Activated T-helper 9 cell treated with anti-CD3 and anti-CD28 coated beads, Interleukin-2, amount 50 U/mL, for 16 hours (primary cell): ENCODE measurements around the gene TIMP1.

Experiments
- DNase-seq: peaks from one replicate; pipeline ENCODE4 v3.0.0-alpha.2; 2020; ENCODE audit warnings: low read depth

TIMP1 gene

DNA sequence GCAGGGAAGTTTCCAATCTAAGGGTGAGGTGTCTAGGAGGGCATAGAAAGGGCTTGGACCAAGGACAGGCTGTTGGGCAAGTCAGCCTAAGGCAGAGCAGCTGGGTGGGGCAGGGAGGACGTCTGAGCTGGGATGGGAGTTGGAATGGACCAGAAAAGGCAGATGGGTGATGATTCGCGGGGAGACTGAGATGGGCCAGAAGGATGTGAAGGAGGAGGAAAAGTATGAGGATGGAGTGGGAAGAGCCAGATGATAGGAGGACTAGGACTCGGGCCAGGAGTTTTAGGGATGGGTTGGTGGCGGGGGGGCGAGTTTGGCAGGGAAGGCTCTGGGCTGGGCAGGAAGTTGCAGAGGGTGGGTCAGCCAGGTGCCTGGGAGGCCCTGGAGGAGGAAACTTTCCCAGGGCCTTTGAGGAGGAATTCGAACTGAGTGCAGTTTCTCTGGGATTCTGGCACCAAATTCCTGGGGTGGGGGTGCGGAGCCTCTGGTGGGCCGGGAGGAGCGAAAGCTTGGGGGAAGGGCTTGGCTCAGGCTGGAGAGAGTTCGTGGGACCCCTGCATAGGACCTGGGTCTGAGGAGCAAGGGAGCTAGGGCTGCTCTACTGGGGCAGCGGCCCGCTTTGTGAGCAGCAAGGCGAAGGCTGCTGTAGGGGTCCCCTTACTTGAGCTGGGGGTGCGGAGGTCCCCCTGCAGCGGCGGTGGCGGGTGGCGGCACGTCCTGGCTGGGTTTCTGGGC is 8.7 kb upstream of the TIMP1 start:
- no peak for DNase-seq

GRCh38 chrX:47574076-47574546 is 8.1 kb upstream of the TIMP1 start:
- DNase-seq, result no peak

DNA sequence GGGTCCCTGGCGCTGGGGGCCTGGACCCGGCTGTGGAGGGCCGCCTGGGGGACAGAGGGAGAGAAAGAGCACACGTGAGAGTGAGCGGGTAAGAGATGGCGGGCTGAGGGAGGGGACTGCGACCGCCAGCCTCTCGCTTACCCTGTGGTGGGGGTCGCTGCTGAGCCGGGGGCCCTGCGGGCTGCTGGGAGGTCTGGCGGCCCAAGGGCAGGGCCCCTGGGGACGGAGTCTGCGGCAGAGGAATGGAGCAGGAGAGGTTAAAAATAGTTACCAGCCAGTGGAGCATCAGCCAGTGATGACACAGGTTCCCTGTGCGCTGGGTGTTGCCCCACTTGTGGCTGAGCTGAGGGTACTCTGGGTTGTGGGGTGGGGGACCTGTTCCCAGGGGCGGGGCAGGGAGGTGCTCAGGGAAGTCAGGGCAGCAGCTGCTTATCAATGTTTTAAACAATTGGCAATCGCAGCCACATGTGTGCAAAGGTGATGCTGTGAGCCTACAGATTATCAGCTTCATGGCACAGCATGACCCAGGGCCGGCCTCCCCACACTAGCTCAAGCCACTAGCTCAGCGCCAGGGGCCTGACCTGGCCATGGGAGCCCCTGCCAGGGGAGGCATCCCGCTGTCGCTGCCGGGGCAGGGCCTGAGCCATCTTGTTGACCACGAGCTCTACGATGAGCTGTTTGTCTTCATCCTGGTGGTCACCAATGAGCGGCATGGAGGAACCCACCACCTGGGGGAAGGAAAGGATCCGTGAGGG is 7.5 kb upstream of the TIMP1 start:
- no peak for DNase-seq

DNA sequence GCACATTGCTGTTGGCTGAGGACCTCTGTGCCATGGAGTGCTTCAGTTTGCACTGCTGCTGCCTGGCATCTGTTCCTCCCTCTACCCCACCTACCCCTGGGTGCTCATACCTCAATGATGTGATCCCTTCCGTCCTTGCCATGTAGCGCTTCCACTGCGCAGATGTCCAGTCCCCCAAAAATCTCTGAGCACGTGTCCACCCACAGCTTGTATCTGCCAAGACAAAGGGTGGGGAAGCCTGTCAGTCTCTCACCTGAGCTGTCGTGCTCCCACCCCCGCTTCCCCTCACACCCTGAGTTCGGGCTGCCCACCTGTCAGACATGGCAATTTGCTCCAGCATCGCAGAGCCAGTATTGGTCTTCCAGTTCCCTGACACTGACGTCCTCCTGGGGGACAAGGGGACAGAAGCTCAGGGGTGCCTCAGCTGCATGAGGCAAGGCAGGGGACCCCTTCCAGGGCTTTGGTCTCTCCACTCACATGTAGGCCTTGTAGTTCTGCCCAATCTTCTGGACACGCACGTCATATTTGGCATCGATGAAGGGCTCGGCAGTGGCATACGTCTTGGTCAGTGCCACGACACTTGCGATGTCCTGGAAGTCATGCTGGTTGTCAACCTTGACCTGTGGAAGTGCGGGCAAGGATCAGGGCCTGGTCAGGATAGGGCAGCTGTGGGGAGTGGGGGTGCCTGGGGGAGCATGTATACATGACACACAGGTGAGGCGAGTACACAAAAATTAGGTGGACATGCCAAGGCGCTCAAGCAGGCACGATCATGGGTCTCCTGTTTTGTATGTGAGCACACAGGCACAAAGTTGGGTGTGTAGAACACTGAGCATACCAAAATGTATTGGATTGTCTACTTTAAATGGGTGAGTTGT is 6.0 kb upstream of the TIMP1 start:
- no peak for DNase-seq

DNA sequence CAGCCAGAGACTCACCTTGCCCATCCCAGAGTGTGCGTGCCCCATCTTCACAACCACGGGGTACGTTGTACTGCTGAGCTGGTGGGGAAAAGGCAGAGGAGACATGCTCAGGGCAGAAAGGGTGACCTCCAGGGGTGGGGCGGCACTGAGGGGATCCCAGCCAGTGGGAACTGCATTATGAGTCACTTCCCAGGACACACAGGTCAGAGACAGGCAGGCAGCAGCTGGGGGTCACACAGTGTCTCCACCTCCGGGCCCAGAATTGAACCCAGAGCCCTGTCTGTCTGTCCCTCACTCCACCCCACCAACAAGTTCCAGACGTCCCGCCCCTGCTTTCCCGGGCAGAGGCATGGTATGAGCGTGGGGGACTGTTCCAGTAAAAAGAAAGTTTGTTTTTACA is 4.8 kb upstream of the TIMP1 start:
- no peak for DNase-seq

- DNase-seq, result no peak
Observed at GRCh38 chrX:47577901-47578300, 4.3 kb upstream of the TIMP1 start.

- no peak for DNase-seq
Observed at GRCh38 chrX:47578692-47579091, 3.5 kb upstream of the TIMP1 start.

GRCh38 chrX:47579537-47579936 is 2.7 kb upstream of the TIMP1 start:
- DNase-seq, result peak; percentile 37

DNA sequence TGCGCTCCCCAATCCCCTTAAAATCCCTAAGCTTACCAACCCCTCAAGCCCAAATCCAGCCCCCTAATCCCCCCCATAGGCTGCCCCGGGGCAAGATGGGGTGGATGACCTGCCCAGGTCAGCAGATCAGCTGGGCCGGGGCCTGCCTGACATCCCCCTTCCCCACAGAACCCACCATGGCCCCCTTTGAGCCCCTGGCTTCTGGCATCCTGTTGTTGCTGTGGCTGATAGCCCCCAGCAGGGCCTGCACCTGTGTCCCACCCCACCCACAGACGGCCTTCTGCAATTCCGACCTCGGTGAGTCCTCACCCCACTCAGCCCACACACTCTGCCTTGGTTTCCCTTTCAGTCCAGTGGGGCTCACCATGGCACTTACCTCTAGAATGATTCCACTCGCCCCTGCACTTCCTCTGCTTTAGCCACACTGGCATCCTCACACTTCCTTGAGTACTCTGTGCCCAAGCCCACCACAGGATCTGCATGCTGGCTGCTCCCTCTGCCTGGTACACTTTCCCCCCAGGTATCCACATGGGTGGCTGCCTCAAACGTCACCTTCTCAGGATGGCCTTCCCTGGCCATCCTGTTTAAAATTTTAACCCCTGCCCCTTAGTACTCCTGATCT is 1.1 kb downstream of the TIMP1 start:
- no peak for DNase-seq

DNA sequence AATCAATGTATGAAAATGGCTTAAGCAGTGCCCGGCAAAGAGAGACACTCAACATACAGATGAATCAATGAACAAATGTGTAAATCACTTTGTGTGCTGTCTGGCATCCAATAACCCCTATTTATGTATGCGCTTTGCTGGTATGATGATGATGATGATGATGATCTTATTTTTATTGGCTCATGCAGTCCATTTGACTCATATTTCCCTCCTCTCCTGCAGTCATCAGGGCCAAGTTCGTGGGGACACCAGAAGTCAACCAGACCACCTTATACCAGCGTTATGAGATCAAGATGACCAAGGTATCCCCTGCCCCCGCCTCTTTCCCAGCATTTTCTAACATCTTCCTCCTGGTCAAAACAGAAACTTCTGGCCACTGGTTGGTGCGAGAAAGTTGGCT is 2.5 kb downstream of the TIMP1 start:
- no peak for DNase-seq

DNA sequence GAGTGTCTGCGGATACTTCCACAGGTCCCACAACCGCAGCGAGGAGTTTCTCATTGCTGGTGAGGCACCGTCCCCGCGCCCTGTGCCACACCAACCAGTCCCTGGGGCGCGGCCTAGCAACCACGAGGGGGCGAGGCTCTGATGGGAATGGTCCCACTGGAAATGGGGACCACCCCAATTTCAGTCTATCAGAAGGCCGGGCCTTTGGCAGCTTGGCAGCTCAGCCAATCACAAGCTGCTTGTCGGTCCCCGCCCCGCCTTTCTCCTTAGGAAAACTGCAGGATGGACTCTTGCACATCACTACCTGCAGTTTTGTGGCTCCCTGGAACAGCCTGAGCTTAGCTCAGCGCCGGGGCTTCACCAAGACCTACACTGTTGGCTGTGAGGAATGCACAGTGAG is 3.0 kb downstream of the TIMP1 start:
- DNase-seq, result no peak

DNA sequence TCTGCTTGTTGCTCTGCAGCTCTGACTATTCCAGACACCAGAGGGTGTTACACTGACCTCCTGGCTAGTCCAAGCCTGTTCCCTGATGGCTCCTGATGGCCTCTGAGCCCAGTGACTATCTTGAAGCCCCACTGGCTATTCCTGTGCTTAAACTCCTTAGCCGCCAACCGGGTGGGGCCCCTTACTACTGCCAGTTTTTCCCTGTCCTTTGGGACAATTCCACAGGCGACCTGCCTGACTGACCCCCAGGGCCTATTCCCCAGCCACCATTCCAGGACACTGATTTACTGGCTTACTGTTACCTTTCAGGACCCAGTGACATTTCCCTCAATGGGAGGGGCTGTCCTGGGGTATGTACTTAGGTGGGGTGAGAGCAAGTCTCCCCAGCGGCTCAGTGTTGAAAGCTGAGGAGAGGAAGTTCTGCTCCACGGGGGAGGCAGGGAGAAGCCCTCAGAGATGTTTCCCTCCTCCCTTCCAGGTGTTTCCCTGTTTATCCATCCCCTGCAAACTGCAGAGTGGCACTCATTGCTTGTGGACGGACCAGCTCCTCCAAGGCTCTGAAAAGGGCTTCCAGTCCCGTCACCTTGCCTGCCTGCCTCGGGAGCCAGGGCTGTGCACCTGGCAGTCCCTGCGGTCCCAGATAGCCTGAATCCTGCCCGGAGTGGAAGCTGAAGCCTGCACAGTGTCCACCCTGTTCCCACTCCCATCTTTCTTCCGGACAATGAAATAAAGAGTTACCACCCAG is 4.0 kb downstream of the TIMP1 start:
- DNase-seq, result no peak

- no peak for DNase-seq
Observed at GRCh38 chrX:47587091-47587891, 5.1 kb downstream of the TIMP1 start.

- DNase-seq, result no peak
Observed at GRCh38 chrX:47587906-47588735, 5.9 kb downstream of the TIMP1 start.

DNA sequence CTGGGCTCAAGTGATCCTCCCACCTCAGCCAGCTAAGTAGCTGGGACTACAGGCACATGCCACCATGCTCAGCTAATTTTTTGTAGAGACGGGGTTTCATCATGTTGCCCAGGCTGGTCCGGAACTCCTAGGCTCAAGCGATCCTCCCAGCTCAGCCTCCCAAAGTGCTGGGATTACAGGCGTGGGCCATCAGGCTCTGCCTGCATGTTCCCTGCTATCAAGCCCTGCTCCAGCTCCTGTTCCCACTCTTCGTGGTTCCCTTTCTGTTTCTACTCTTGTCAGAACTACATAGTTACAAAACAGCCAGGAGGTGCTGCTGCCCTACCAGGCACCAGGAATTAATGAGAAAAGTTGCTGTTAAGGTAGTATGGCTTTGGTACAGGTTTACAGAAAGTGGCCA is 8.7 kb downstream of the TIMP1 start:
- DNase-seq, result no peak

DNA sequence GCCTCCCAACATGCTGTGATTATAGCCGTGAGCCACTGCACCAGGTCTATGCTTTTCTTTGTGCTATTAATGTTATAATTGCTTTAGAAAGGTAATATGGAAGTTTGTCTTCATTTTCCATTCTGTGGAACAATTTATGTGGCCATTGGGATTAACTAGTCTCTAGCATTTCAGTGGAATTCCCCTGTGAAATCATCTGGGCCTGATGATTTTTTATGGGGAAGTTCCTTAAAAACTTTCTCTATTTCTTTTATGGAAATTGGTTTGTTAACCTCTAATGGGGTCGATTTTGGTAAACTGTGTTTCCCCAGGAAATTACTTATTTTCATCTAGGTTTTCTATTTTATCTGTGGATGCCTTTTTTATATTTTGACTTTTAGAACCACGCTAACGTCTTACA is 11.3 kb downstream of the TIMP1 start:
- DNase-seq, result no peak

GRCh38 chrX:47595716-47596251 is 13.5 kb downstream of the TIMP1 start:
- DNase-seq, result no peak

GRCh38 chrX:47596256-47596655 is 14.0 kb downstream of the TIMP1 start:
- no peak for DNase-seq

- DNase-seq, result no peak
Observed at GRCh38 chrX:47597222-47597621, 15.0 kb downstream of the TIMP1 start.
